IPS-NIHi7 (cell line): ENCODE measurements around the gene TUBB2B.
"Not testable (repeated sequence)": the region's sequence is repeated elsewhere in the genome, so short reads cannot be mapped to it uniquely, and the experiment has no call there.

Source experiments
- DNase-seq: peaks from one replicate; pipeline ENCODE4 v3.0.0; 2012; ENCODE audit warnings: mixed read lengths; ENCODE audit errors: extremely low spot score

Gene TUBB2B

DNA sequence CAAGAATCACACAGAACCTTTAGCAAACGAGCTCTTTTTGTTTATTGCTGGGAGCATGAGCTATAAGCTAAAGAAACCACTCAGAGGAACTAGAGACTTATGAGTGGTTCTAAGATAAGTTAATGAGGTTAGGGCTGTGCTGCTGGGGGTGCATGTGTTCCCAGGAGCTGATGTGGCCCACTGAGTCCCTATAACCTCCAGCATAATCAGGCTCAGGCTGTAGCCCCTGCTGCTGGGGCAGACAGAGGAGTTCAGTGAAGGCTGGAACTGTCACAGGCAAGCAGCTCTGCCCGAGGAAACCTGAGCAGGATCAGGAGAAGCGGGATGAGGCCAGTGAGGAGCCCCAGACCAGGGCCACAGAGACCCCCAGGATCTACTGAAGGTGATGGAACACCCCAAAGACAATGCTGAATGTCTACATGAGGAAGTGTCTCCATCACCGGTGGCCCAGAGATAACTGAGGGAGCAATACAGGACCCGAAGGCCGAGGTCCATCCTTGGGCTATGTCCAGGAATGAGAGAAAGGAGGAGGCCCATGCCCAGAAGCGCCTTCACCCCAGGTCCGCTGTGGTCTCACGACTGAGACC is 17.3 kb downstream of the TUBB2B start:
- DNase-seq: no peak

DNA sequence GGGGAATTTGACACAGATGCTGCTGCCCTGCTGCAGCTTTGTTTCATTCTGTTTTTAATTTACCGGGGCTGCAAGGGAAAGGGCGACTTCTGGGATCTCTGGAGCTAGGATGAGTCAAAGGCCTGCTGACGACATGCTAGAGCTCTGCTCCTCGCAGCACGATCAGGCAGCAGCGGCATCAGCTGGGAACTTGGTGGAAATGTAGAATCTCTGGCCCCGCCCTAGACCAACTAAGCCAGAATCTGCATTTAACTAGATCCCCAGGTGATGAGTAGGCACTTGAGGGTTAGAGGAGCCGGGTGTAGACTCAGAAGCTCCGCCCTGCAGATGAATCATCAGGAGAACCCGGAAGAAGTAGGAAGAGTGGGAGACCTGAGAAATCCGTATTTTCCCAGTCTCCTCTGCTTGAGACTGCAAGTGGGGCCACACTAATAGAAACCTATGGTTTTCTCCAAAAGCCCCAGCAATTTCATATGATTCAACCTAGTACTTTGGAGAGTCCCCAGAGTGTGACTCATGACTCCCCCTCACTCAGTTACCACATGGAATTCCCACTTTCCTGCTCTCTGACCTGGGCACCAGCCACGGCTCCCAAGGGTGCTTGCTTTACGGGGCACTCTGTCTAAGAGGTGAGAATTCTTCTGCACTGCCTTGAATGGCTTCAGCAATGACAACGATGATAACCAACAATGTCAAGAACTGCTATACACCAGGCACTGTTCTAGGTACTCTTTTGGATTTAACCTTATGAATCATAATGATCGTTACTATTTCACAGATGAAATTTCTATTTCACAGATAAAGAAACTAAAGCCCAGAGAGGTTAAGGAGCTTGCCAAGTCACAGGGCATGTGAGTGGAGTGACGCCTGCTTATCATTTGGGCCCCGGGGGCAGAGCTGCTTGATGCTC is 18.1 kb downstream of the TUBB2B start:
- peak; percentile 87 for DNase-seq

DNA sequence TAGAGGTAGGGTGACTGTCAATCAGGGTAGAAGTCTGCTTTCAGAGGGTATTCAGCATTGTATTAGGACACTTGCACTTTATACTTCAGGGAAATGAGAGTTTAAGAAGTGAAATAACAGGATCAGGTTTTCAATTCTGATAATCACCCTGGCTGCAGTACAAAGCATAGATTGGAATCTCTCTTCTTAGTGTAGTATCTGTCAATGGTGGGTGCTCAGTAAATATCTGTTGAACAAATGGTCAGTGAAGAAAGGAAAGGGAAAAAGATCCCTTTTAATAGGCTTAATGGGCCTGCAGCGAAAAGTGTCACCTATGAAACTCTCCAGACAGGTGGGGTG is 18.7 kb downstream of the TUBB2B start:
- no peak for DNase-seq

DNA sequence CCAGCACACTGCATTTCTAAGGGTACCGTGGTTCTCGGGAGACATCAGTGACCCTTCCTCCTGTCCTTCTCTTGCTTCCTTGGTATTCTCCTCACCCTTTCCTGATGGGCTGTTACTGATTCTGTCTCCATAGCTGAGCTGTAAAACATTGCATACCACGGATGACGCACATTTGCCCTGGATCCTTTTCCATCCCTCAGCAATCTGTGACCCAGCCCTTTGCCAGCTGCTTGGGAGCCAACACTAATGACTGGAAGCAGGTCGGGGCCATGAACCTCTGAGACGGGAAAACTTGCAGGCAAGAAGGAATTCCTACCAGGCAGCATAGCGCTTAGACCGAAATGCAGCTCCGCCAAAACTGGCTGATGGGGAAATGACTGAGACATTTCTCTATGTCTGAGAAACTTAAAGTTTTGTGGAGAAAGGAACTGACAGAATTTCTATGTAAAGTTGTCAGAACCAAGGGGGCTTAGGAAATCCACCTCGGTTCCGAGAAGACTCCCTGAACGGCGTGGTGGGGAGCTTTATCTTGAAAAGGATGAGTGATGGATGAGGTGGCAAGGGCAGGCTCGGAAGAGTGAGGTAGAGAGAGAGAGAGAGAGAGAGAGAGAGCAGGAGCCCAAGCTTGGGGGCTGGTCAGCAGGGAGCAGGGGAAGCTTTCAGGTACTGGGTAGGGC is 19.2 kb downstream of the TUBB2B start:
- DNase-seq: no peak

DNA sequence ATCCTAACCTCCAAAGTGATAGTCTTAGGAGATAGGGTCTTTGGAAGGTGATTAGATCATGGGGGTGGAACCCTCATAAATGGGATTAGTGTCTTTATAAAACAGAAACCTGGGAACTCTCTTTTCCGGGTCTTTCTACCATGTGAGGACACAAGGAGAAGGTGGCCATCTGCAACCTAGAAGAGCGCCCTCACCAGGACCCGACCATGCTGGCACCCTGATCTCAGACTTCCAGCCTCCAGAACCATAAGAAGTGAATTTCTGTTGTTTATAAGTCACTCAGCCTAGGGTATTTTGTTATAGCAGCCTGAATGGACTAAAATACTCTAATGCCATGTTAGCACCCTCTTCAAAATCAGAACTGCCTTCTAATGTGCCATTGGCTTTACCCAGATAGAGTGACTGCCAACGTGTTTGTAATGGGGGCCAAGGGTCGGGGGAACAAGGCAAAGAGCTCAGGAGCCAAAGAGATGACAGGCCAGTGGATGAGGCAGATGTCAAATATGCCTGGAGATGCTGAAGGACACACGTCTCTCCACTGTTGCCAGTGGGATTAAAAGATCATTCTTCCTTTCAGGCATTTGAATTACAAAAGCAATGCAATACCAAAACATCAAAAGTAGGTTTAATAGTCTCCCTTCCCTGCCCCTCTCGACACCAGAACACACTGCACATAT is 21.0 kb downstream of the TUBB2B start:
- no peak for DNase-seq

DNA sequence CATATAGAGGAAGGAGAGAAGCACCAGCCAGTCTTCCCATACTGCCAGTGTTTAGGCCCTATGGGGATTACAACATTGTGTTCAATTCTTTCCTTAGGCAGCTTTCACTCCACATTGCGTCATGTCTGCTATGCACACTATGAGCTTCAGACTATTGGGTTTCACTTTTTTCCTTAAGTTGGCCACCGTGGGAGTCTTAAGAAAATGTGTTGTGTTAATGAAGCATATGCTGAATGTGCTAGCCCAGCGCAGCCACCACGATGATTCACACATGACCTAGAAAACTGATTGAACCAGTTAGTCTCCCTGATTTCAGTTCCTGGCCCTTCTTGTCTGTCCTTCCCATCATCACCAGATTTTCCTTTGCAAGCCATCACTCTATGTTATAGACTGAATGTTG is 21.5 kb downstream of the TUBB2B start:
- no peak for DNase-seq

DNA sequence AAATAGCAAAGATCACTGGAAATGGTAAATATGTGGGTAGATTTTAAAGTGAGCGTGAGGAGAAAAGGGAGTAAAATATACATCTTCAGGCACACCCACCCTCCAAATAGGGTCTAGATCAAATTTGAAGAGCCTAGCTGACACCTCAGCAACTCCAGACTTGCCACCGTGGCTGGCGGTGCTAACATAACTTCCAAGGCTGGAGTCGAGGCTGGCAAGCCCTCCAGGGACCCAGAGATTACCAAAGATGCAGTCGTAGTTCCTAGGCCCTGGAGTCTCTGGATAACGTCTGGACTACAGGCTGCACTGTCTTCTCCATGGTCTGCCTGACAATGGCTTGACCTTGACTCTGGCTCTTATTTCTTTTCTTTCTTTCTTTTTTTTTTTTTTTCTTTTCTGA is 22.5 kb downstream of the TUBB2B start:
- no peak for DNase-seq

DNA sequence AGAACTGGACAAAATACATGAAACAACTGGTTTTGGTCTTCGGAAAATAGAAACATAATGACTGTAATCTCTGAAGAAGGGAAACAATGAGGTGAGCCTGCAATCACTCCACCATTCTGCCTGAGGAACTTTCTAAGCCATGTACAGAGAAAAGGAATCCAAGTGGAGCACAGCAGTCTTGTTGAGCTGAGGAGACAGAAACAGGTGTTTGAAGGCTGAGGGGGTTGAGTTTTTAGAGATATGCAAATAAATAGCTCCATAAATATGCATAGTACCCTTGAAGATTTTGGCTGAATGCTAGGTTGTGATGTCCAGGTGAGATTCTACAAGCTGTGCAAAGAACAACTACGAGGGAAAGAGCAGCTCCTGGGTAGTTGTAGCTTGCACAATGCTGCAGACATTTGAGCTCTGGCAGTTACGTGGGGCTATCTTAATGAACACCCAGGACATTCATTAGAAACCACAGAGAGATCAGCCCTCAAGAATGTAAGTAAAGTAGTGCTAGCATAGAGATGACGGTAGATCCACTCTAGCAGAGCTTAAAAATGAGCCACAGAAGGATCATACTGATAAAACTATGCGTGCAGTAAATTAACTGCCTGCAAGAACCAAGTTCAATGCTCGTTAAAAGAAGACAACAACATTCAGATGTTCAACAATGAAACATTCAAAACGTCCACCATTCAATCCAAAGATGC is 24.3 kb downstream of the TUBB2B start:
- DNase-seq: no peak

DNA sequence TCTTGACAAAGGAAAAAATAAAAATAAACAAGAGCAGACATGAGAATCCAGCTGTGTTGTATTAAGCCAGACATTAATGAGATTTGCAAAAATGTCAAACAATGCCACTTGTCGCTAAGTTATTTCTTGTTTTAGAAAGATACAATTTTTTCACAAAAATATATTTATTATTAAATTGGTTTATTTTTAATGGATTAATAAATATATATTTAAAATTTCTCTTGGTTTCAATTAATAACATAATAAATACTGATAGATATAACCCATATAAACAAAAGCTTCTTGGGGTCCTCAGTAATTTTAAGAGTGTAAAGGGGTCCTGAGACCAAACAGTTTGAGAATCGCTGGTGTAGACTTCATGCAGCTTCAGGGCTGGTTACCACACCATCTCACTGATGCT is 26.1 kb downstream of the TUBB2B start:
- no peak for DNase-seq

DNA sequence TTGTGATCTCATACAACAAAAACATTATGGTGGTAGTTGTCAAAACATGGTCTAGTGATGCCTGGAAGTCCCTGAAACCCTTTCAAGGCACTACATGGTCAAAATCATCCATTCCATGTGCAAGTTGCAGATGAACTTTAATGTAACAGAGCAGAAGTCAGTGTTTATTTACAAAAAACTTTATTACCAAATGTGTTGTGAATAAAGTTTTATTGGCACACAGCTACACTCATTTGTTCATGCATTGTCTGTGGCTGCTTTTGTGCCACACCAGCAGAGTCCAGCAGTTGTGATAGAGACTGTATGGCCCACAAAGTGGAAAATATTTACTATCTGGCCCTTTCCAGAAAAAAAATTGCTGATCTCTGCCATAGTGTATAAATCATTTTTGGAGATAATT is 26.8 kb downstream of the TUBB2B start:
- no peak for DNase-seq

DNA sequence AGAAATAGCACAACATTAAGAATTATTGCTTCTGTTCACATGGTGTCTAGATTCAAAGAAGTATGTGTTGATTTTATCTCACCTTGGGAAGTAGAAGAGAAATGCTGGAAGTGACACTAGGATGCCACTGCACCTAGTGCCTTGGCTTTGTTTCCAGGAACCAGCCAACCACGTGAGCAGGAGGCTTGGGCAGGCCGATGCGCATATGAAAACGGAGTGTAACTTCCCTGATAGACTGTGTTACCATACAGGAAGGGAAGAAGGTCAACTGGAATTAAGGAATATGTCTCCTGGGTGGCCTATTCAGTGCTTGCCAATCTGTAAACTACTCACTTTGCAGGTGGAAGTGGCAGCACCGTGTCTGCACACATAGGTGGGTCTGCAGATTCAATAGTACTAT is 28.1 kb downstream of the TUBB2B start:
- DNase-seq: no peak

DNA sequence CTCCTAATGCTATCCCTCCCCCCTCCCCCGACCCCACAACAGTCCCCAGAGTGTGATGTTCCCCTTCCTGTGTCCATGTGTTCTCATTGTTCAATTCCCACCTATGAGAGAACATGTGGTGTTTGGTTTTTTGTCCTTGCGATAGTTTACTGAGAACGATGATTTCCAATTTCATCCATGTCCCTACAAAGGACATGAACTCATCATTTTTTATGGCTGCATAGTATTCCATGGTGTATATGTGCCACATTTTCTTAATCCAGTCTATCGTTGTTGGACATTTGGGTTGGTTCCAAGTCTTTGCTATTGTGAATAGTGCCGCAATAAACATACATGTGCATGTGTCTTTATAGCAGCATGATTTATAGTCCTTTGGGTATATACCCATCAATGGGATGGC is 29.7 kb downstream of the TUBB2B start:
- DNase-seq: not testable (repeated sequence)

DNA sequence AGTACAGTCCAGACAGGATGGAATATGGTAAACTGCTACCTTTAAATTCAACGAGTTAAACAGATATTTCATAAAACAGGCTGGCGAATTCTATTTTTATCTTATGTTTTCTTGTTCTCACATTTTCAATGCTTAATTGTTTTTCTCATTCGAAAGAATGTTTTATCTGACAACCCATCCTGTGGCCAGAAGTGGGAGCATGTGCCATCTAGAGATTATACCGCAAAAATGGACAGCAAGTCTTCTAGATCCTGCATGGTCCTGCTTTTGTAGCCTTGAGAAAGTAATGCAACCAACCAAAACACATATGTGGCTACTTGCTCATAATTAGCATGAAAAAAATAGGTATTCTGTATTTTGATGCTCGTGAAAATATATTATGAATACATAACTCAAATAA is 30.7 kb downstream of the TUBB2B start:
- DNase-seq: no peak

DNA sequence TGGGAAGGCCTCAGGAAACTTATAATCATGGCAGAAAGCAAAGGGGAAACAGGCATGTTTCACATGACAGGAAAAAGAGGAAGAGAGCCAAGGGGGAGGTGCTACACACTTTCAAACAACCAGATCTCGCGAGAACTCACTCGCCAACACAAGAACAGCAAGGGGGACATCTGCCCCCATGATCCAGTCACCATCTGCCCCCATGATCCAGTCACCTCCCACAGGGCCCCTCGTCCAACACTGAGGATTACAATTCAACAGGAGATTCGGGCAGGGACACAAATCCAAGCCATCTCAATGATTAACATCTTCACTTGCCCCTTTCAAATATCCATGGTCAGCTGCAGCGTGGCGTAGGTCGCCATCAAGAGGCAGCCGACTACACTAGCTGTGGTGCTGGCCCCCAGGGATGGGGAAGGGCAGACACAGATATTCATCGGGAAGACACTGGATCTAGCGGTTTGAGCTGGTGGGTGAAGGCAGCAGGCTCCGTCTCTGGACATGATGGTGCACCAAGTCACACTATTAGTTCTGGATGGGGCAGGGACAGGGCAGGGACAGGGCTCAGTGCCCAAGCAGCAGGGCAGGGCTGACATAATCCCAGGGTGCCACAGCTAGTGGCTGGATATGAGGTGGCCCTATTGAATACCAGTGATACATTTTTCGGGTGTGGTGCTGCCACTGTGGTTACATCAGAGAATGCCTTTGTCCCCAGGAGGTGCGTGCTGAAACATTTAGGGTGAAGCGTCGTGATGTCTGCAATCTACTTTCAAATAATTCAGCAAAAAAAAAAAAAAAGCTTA is 31.6 kb downstream of the TUBB2B start:
- DNase-seq: peak; percentile 64

DNA sequence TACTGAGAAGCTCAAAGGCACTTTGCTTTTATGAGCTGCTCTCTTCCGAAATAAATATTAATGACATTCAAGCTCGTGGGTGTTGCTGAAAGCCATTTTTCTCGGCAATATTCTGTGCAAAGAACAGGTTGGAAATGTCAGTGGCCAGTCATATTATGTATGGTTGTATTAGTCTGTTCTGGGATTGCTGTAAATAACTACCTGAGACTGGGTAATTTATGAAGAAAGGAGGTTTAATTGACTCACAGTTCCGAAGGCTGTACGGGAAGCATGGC is 32.1 kb downstream of the TUBB2B start:
- DNase-seq: no peak

DNA sequence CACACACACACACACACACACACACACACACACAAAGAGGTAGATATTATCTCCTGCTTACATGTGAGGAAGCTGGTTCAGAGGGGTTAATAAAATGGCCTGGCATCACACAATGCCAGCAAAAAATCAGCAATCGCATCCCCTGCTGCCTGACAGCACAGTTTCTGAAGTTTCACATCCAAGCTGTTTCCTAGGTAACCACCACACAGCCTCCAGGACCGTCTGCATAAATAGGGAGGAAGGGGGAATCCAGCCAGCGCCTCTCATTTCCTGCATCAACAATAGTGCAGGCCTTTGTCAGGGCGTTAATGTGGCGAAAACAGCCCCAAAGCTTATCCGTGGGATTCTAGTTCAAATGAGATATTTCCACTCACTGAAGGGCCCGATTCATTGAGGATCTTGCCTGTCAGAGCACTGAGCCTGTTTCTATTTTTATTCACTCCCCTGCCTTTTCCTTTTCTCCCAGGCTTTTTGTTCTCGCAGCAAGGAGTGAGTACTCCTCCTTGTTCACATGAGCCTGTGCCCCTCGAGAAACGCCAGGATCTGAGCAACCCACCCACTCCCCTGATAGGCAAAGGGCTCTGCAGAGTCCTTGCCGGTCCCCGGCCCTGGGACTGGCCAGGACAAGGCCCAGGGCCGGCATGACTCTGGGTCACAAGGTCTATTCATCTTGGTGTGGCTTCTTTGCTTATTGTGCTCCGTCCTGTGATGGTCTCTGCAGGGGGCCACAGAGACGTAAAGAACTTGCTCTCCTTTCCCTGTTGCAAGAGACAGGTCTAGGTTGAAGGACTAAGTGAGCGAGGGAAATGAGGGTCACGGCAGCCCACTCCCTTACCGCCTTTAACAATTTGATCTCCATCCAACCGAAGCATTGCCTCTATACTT is 32.7 kb downstream of the TUBB2B start:
- peak; percentile 62 for DNase-seq

DNA sequence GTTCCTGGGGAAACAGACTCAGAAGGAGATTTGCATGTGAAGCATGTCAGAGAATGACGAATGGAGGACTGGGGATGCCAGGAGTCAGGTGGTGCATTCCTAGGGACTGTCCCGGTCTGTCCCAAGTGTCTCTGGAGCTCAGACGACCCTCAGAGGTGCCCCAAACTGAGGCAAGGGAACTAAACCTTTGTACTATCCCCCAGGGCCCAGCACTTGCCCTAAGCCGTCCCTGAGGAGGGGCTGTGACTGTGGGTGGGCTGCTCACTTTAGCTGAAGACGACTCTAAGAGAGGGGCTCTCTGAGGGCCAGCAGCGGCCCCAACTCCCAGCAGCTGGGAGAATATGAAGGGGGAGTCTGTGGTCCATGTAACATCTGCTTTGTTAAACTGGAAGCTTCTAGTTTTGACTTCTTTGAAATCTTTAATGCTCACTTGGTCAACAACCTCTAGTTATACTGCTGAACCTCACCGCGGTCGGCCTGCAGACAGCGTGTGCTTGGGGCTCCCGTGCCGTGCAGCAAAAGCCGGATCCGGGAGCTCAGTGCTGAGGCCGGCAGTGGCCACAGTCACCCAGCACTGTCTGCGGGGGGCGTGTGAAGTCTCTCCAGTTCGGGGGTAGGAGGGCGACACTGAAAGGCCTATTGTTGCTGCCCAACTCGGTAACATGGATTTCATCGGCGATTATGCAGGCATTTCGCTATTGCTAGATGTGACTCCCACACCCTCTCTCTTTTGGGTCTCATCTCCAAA is 34.2 kb downstream of the TUBB2B start:
- DNase-seq: no peak

DNA sequence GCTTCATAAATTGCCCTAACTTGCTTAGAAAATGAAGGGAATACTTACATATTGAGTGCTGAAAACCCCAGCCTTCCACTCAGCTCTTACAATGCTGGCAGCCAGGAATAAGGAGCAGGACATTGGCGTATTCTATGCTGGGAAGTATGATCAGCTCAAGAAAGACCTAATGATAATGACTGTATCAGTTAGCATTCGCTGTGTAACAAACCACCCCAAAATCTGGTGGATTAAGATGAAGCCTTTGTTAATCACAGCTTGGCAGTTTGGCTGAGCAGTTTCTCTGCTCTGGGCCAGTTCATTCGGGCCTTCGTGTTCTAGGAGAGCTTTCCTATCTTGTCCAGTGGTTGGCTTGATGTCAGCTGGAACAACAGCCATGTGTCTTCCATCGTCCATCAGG is 36.7 kb downstream of the TUBB2B start:
- no peak for DNase-seq

DNA sequence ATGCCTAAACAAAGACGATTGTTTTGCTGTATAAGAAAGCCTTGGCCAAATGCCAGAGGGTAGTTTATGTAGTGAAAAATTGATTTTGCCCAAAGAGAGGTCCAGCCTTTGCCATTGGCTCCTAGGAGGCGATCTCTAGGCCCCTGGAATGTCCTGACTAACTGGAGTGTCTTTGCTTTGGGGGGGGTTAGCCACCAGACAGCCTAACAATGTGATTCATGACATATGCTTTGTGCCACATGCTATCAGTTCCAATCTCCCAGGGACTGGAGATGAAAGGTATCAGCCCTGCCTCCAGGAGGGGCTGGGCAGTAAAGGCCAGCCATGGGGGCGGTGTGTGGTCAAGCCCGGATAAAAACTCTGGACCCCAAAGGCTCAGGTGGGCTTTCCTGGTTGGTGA is 37.4 kb downstream of the TUBB2B start:
- no peak for DNase-seq

DNA sequence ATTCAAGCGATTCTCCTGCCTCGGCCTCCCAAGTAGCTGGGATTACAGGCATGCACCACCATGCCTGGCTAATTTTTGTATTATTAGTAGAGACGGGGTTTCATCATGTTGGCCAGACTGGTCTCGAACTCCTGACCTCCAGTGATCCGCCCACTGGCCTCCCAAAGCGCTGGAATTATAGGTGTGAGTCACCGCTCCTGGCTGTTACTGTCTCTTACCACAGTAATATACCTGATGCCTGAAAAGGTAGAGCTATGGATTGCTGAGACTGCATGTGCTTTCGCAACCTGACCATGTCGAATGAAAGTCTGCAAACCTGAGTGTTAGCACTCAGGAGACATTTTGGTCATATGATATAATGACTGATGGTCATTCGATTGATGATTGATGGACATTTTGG is 38.3 kb downstream of the TUBB2B start:
- not testable (repeated sequence) for DNase-seq
